Ishikawa (cell line): Measurements from ENCODE around the gene TMEM72.

ENCODE experiments used
- CEBPB ChIP-seq: IDR thresholded peaks from 2 replicates; pipeline ENCODE4 v1.6.1; 2012
- CREB1 ChIP-seq: IDR thresholded peaks from 2 replicates; pipeline ENCODE4 v1.6.1; 2012; ENCODE audit warnings: low read depth
- EGR1 ChIP-seq: IDR thresholded peaks from 2 replicates; pipeline ENCODE4 v1.6.1; 2012
- EP300 ChIP-seq: IDR thresholded peaks from 2 replicates; pipeline ENCODE4 v1.6.1; 2012; ENCODE audit warnings: borderline replicate concordance
- FOXM1 ChIP-seq: IDR thresholded peaks from 2 replicates; pipeline ENCODE4 v1.6.1; 2012; ENCODE audit warnings: low read depth, borderline replicate concordance
- MAX ChIP-seq: IDR thresholded peaks from 2 replicates; pipeline ENCODE4 v1.6.1; 2012
- NFIC ChIP-seq: IDR thresholded peaks from 2 replicates; pipeline ENCODE4 v1.6.1; 2012
- RAD21 ChIP-seq: IDR thresholded peaks from 2 replicates; pipeline ENCODE4 v1.6.1; 2012; ENCODE audit warnings: low read depth
- REST ChIP-seq: IDR thresholded peaks from 2 replicates; pipeline ENCODE4 v1.6.1; 2012; ENCODE audit warnings: low read depth, mild to moderate bottlenecking
- TAF1 ChIP-seq: IDR thresholded peaks from 2 replicates; pipeline ENCODE4 v1.6.1; 2012; ENCODE audit warnings: low read depth, mild to moderate bottlenecking
- TCF12 ChIP-seq: IDR thresholded peaks from 2 replicates; pipeline ENCODE4 v1.6.1; 2012; ENCODE audit warnings: low read depth
- TEAD4 ChIP-seq: IDR thresholded peaks from 2 replicates; pipeline ENCODE4 v1.6.1; 2012
- YY1 ChIP-seq: IDR thresholded peaks from 2 replicates; pipeline ENCODE4 v1.6.1; 2012; ENCODE audit warnings: low read depth
- ZBTB7A ChIP-seq: IDR thresholded peaks from 2 replicates; pipeline ENCODE4 v1.6.1; 2012; ENCODE audit warnings: low read depth
- TF ChIP-seq, protein P1 (sequence below): IDR thresholded peaks from 2 replicates; pipeline ENCODE4 v1.6.1; 2012

Gene TMEM72

DNA sequence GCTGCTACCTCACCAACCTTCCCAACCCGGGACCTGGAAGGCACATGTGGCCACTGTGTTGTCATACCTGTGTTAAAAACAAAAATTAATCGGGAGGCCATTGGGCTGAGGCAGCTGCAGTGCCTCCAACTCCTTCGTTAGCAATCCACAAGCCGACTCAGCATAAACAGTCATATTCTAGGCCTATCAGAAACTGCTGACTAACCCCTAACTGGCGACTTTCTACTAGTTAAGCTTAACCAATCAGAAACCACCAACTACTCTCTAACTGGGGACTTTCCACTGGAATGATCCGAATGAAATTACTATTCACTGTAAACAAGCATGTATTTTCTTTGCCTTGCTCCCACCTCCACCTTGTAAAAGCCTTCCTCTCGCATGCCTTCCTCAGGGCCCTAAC is 14.1 kb upstream of the TMEM72 start:
- TF ChIP-seq EP300 (no peak), MAX (no peak), CREB1 (no peak), YY1 (no peak), ZBTB7A (no peak), REST (no peak), FOXM1 (no peak), NFIC (no peak), TCF12 (no peak), RAD21 (no peak), CEBPB (no peak), TAF1 (no peak), EGR1 (no peak), TEAD4 (no peak)
- TF ChIP-seq, protein P1, sequence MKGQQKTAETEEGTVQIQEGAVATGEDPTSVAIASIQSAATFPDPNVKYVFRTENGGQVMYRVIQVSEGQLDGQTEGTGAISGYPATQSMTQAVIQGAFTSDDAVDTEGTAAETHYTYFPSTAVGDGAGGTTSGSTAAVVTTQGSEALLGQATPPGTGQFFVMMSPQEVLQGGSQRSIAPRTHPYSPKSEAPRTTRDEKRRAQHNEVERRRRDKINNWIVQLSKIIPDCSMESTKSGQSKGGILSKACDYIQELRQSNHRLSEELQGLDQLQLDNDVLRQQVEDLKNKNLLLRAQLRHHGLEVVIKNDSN = no peak

GRCh38 chr10:44898665-44899064 is 12.5 kb upstream of the TMEM72 start:
- TF ChIP-seq ZBTB7A = no peak
- no peak for TF ChIP-seq FOXM1
- TF ChIP-seq TEAD4 = no peak
- no peak for TF ChIP-seq RAD21
- no peak for TF ChIP-seq NFIC
- no peak for TF ChIP-seq EGR1
- no peak for TF ChIP-seq EP300
- TF ChIP-seq CEBPB = no peak
- no peak for TF ChIP-seq REST
- no peak for TF ChIP-seq TAF1
- TF ChIP-seq, protein P1 = no peak
- TF ChIP-seq TCF12 = no peak

GRCh38 chr10:44899450-44900080 is 11.6 kb upstream of the TMEM72 start:
- no peak for TF ChIP-seq EGR1
- TF ChIP-seq EP300 = no peak
- no peak for TF ChIP-seq TCF12
- no peak for TF ChIP-seq YY1
- TF ChIP-seq CREB1 = no peak
- no peak for TF ChIP-seq ZBTB7A
- no peak for TF ChIP-seq MAX
- no peak for TF ChIP-seq NFIC
- TF ChIP-seq, protein P1 = no peak
- TF ChIP-seq FOXM1 = no peak
- no peak for TF ChIP-seq TAF1
- TF ChIP-seq TEAD4 = no peak
- no peak for TF ChIP-seq RAD21
- no peak for TF ChIP-seq CEBPB
- TF ChIP-seq REST = no peak

GRCh38 chr10:44902941-44903545 is 8.1 kb upstream of the TMEM72 start:
- TF ChIP-seq NFIC = no peak
- no peak for TF ChIP-seq TCF12
- no peak for TF ChIP-seq REST
- no peak for TF ChIP-seq MAX
- no peak for TF ChIP-seq CEBPB
- no peak for TF ChIP-seq EGR1
- TF ChIP-seq ZBTB7A = no peak
- TF ChIP-seq, protein P1 = no peak
- no peak for TF ChIP-seq YY1
- no peak for TF ChIP-seq TEAD4
